Epithelial cell of proximal tubule (primary cell): ENCODE measurements around the gene AMDHD2. TPM values are rescaled to one million over a fixed set of nuclear protein-coding genes. Genes with fewer than 3 reads are reported as not detected.

Experiments
- DNase-seq: peaks from one replicate; pipeline ENCODE4 v3.0.0-alpha.2; 2011; ENCODE audit warnings: low read depth
- H3K4me3 ChIP-seq: 2 replicates; pipeline ENCODE4 v1.5.1; 2011; ENCODE audit warnings: low read depth, mild to moderate bottlenecking, low read length
- total RNA-seq: library from RNA; depleted of rRNA; stranded (reverse); fragments of >200 nt; gene quantifications from 2 replicates; pipeline ENCODE4 v1.2.3, GENCODE V29; 2015
- TF ChIP-seq, protein P1 (sequence below): conservative IDR thresholded peaks from 2 replicates; pipeline ENCODE4 v1.5.1; 2012; ENCODE audit warnings: low read depth, mild to moderate bottlenecking, low read length

AMDHD2 gene
- total RNA-seq, 1 donor from 2014 or later, result 32.7 TPM

DNA sequence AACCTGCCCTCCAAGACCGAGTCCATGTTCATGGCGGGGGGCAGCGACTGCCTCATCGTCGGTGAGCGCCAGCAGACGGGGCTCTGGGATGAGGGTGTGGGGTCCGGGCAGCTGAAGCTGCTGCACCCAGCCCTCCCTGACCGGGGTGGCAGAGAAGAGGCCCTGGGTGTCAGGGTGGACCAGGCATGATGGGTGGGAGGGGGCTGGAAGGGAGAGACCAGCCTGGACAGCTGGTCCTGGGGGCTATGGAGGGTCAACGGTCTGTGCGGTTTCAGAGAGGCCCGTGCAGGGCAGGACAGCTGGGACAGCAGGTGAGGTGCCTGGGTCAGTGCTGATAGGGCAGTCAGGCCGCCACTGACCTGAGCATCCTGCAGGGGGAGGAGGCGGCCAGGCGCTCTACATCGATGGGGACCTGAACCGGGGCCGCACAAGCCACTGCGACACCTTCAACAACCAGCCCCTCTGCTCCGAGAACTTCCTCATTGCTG, 19.7 kb upstream of the AMDHD2 start:
- no peak for DNase-seq
- H3K4me3 ChIP-seq, result no peak overlapping the region
- TF ChIP-seq, protein P1, sequence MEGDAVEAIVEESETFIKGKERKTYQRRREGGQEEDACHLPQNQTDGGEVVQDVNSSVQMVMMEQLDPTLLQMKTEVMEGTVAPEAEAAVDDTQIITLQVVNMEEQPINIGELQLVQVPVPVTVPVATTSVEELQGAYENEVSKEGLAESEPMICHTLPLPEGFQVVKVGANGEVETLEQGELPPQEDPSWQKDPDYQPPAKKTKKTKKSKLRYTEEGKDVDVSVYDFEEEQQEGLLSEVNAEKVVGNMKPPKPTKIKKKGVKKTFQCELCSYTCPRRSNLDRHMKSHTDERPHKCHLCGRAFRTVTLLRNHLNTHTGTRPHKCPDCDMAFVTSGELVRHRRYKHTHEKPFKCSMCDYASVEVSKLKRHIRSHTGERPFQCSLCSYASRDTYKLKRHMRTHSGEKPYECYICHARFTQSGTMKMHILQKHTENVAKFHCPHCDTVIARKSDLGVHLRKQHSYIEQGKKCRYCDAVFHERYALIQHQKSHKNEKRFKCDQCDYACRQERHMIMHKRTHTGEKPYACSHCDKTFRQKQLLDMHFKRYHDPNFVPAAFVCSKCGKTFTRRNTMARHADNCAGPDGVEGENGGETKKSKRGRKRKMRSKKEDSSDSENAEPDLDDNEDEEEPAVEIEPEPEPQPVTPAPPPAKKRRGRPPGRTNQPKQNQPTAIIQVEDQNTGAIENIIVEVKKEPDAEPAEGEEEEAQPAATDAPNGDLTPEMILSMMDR, result no peak

DNA sequence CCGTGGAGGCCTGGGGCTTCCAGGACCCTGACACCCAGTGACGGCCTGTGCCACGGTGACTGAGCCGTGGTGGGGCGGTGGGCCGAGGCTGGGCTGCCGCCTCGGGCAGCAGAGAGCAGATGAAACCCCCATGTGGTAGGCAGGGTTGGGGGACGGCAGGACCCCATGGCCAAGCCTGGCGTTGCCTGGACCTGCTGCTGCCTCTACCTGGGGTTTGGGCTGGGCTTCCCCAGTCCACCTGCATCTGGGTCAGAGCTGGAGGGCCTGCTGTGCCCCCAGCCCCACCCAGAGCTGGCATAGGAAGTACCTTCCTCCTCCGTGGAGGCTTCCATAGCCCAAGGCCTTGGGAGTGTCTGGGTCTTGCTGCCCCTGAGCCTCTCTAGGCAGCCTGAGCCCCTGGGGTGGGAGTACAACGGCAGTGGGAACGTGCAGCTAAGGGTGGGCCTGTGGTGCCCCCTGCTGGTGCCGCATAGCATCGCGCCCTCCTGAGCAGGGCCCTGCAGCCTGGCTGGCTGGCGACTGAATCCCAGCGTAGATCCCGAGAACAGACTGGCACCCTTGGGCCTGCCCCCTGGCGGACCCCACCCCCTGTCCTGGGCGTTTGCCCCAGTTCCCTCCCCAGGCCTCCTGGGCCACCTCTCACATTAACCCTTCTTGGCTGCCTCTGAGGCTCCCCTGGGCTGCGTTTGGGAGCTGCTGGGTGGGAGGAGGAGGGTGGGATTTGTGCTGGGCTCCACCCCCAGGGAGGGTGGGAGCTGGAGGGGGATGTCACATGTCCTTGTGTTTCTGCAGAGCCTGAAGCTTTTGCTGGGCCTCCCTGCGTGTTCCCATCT, 19.0 kb upstream of the AMDHD2 start:
- no peak for DNase-seq
- peak overlapping the region; percentile 60 for H3K4me3 ChIP-seq
- TF ChIP-seq, protein P1, result peak; percentile 95

DNA sequence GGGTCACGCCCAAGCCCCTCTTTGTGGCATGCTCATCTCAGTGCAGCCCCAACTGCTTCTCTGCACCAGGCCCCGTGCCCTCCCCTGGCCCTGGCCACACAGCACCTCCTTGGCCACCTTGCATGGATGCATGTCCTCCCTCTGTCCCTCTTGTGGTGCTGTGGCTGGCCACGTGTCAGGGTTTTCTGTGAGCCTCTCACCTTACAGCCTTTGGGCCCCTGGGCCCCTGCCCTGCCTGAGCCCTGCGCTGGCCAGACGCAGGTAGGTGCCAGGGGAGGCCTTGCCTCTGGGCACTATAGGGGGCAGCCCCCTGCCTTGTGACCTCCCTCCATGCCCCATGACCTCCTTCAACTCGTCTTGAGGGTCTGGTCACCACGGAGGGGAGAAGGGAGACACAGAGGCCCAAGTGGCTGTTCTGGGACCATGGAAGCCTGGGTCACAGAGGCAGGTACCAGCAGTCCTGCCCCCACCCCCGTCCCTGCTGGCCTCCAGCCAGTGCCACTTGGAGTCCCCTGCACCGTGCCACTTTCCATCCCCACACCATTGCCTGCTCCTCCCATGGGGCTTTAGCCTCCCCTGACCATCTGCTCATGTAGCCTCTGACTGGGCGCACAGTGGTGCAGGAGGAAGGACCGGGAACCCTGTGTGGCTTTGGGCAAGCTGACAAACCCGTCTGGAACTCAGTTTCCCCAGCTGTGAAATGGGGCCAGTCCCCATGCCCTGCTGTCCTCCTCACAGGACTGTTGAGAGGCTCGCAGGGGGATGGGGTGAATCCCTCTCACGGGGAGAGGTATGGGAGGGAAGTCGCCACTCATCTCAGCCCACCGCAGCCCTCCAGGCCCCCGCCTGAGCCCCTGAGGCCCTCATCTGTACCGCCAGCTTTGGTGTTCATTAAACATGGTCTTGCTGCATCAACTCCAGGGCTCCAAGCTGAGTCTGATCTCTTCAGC, 17.9 kb upstream of the AMDHD2 start:
- peak overlapping the region; percentile 60 for H3K4me3 ChIP-seq
- TF ChIP-seq, protein P1, result no peak

DNA sequence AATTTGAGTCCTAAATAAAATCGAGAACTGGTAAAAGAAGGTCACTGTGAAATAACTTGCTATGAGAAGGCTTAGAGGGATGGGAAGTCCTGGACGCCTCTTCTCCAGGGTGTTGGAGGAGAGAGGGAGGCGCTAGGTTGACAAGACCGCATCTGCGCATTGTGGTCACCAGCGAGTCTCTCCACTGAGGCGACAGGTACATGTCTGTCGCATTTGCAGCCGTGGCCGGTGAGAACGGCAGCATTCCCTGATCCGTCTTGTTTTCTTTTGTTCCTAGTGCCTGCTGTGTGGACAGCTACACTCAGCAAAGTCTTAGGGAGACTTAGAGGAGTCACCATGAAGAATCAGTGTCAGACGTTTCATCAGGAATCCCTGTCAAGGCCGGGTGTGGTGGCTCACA, 14.5 kb upstream of the AMDHD2 start:
- no peak for DNase-seq
- no peak overlapping the region for H3K4me3 ChIP-seq
- TF ChIP-seq, protein P1, result no peak

More for the DNA sequence above, 17.9 kb upstream of the AMDHD2 start:
- no peak for DNase-seq

DNA sequence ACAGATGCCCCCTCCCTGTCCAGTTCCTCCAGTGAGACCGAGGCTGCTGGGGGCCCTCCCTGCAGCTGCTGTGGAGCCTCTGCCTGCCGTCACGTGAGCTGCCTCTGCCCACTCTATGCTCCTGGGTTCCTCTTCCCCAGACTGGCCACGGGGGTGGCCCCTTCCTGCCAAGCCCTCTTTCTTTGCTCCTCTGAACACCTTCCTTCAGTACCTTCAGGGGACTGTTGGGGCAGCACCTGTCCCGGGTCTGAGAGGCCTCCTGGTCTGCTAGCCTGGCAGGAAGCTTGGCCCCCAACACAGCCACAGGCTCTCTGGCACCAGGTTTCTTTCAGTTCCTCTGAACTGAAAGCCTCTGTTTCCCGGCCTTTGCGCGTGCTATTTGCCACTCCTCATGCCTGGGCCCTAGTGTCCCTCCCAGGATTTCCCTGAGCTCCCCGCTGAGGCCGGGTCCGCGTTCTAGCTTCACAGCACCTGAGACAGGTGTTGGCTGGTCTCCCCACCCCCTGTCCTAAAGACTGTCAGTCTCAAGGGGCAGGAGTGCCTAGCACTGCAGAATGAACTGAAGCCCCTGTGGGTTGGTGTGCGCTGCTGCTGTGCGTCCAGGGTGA, 13.0 kb upstream of the AMDHD2 start:
- TF ChIP-seq, protein P1, result no peak

DNA sequence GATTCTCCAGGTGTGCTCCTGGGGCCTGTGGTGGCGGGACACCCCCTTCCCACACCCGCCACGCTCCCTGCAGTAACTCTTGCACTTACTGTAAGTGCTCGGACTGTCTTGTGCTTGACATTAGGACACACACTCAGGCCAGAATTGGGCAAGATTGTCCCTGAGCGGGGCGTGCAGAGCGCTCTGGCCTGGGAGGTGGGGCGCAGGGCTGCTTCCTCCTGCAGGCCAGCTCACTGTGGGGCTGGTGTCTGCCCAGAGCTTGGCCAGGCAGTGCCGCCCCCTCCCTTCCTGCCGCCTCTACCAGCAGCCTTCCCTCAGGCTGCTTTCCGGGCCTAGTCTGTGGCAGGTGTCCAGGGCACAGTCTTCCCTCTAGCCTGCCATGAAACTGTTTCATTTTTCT, 12.5 kb upstream of the AMDHD2 start:
- no peak for DNase-seq
- H3K4me3 ChIP-seq, result no peak overlapping the region
- TF ChIP-seq, protein P1, result no peak

More for the DNA sequence above, 13.0 kb upstream of the AMDHD2 start:
- no peak overlapping the region for H3K4me3 ChIP-seq
- no peak for DNase-seq
